HG03280 (cell line): ENCODE measurements around the gene SMYD2.
"Not testable (repeated sequence)": the region's sequence is repeated elsewhere in the genome, so short reads cannot be mapped to it uniquely, and the experiment has no call there.

Experiments used
- ATAC-seq: cut with Tn5 transposase; IDR thresholded peaks from one replicate; pipeline ENCODE4 v1.9.1; 2021; ENCODE audit warnings: mild to moderate bottlenecking, moderate library complexity; ENCODE audit not compliant: unreplicated experiment

SMYD2 gene

DNA sequence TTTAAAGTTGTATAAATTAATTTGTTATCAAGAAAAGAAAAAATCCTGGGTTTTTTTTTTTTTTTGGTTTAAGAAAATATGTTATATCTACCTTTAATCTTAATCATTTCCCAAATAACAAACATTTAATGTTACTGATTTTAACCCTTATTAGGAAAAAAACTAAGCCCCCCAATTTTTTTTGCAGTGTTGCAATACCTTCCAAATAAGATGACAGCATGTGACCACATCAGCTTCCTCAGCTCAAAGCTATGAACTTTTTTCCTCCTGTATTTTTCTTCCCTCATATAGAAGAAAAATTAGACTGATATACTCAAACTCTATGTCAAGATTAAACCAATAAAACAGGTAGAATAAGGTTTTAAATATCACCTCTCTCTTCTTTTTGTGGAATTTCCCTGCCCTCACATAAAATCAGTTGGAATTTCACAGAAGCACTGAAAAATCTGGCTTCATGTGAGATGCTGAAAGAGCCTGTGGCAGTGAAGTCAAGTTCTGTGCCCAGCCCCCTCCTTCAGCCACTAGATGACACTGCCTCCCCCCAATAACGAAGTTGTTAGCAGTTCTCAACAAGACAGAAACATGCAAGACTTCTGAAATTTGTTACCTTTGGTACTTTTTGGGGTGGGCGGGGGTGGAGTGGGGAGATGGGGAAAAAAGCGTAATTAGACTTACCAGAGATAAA is 9.6 kb upstream of the SMYD2 start:
- ATAC-seq = no peak

DNA sequence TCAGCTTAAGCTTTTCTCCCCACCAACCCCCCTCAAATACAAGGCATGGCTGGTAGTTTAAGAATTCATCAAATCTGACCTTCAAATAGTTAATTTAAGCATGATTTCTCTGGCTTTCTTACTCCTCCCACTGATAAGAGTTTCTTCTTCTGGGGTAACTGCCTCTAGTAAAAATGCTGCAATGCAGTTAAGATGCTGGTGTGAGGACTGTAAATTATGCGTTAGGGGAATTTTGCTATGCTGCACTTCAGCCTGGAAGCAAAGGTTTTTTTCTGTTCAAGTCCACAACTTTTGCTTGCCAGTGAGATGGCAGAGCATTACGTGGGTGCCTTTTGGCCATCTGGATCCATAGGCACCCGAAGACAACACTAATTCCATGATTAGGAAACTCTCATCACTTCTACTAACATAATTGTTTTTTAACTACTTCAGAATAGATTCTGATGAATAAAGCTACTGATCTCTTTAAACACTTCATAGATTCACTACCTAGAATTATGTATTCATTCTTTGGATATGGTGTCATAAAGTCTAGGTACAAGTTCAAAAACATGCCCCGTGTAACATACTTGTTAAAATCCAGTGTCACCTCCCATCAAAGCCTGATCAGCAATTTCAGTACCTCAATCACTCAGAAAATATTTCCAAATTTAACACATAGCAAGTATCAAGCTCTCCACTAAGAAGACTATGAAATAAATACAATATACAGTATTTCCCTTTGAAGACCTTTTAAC is 8.8 kb upstream of the SMYD2 start:
- no peak for ATAC-seq

DNA sequence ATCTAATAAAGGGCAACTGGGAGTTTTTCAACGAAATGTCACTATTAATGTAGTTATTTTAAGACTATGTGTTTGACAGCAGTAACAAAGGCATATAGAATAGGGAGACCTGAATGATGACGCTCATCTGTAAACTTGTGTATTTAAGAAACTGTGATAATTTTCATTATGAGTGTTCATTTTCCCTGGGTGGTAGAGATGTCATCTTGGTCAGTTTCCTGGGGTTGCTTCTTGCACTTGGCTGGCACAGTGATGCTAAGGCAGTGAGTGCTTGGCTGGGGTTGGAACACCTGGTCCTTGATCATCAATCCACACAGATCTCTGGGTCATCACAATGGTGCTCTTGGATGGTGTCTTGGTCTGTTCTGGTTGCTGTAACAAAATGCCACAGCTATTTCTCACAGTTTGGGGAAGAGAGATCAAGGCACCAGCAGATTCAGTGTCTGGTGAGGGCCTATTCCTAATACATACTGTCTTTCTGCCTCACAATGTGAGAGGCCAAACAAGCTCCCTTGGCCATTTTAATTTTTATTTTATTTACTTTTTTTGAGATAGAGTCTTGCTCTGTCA is 7.9 kb upstream of the SMYD2 start:
- ATAC-seq = no peak

DNA sequence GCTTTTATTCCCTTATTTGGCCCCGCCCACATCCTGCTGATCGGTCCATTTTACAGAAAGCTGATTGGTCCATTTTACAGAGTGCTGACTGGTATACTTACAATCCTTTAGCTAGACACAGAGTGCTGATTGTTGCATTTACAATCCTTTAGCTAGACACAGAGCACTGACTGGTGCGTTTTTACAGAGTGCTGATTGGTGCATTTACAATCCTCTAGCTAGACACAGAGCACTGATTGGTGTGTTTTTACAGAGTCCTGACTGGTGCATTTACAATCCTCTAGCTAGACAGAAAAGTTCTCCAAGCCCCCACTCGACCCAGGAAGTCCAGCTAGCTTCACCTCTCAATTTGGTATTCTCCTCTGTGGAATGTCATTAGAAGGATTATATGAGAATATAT is 5.3 kb upstream of the SMYD2 start:
- not testable (repeated sequence) for ATAC-seq

DNA sequence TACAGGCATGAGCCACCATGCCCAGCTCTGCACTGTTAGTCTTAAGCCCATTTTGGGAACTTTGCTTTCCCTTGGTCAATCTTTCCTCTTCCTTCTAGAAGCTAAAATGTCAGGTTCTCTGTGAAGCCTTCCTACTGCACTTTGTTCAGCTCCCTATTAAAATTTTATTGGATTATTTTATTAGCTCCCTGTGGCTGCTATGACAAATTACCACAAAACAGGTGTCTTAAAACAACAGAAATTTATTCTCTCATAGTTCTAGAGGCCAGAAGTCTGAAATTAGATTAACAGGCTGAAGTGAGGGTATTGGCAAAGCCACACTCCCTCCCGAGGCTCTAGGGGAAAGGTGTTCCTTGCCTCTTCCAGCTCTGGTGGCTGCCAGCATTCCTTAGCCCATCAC is 4.2 kb upstream of the SMYD2 start:
- no peak for ATAC-seq

DNA sequence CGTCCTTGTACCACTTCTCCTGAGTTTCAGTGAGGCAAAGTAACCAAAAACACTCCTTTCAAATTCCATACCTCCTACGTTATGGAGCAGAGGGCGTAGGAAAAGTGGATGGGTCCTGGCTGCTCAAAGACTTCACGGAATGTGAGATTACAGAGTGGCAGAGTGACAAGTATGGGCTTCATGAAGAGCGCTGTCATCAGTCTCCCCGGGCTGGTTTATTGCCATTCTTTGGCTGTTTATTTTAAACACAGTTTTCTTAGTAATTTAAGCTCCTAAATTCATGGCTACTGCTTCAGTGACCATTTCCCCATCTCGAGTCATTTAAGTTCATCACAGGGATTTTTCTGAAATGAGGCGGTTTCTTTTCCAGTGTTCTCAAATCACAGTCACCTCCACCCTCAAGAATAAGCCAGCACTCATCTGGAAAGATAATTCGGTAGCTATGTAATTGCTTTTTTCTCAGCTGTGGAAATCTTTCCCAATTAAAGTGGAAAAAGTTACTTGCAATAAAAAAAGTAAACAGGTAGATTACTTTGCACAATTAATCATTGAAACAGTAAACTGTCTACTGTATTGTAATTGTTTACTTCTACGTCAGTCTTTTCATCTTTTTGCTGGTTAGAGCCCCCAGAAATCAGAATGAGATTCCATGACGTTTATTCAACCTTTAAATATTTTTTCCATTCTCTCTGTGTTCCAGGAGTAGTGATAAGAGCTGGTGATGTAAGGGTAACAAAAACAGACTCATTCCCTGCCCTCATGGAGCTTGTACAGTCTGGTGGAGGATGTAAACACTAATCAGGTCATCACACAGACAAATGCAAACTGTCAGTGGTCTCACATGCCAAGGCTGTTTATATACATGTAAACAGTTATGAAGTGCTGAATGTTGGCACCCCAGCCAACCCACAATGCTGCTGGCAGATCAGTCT is 3.0 kb upstream of the SMYD2 start:
- ATAC-seq = no peak

DNA sequence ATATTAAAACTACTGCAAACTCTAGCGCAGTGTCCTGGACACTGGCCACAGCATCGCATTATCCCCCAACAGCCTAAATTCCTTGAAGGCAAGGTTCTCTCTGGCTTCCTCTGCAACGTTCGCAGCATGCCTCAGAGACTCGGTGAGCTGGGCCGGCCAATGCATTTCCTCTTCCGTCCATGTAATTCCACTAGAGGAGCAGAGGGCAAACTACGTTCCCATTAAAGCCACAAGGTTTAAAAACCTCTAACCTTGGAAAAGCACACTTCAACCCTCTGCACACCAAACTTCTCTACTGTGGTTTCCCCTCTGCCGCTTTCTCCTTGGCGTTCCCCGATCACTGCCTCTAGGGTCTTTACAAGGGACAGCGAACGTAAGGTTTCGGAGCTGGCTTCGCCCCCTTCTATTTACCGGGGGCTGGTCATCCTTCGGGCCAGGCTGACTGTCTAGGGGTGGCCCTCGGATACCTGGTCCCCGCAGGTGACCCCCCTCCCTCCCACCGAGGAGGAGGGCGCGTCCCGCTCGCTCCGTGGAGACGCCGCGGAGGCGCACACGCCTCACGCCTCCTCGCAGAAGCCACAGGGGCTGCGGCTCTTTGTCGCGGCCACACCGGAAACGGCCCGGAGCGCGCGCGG is 456 bp upstream of the SMYD2 start:
- peak; percentile 49 for ATAC-seq

DNA sequence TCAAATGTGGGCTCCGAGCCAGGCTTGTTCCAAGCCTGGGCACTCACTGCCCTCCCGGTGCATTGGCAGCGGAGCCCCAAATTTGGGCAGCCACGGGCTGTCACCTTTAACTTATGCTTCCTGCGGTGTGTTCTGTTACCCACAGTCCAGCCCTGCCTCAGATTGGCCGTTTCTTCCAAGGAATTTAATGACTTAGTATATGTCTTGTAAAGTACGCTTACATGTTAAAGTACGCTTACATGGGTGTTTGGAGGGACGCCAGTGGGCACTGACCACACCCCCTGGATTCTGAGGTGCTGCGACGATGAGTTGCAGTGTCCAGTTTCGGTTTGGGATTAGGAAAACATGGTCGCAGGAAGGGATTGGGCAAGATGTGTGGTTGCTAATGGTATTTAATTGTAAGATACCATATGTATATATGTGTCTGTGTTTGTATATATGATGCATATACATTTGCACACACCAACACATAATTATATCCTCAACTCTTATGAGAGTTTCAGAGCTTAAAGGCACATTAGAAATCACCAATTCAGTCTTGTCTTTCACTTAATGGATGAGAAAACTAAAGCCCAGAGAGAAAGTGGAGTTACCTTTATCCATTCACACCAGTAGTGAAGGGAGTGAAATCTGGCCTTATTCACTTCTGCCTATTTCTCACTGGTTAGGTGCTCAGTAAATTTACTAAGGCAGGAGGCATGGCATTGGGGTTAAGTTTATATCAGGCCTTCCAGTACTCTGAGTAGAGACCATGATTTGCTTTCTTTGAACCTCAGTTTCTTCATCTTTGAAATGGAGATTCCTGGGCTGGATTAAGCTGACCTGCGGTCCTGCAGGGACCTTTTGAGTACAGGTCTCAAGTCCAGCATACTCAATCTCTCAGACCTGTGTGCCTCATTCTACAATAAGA is 1.0 kb downstream of the SMYD2 start:
- no peak for ATAC-seq

DNA sequence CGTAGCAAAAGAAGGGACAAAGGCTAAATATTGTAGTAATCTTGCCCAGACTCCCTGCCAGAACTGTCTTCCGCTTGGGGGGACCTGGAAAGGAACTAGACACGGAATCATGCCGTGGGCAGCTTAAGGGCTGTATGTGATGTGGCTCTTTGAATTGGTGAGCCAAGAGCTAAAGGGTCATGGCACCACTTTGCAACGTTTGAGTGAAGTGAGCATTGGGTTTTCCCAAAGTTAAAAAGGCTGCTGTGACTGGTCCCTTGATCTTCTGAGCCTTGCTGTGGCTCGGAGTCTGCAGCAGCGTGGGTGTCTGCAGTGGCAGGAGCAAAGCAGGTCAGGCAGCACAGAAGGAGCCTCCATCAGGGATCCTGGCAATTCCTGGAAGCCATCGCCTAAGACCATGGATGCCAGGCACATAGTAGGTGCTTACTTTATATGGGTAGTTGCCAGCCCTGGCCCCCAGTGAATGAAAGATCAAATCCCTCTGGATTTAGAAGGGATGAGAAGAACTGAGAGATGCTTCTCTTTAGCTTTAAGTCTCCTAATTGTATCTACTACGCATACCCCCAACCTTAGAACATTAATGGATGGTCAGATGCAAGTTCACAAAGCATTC is 1.8 kb downstream of the SMYD2 start:
- ATAC-seq = no peak

DNA sequence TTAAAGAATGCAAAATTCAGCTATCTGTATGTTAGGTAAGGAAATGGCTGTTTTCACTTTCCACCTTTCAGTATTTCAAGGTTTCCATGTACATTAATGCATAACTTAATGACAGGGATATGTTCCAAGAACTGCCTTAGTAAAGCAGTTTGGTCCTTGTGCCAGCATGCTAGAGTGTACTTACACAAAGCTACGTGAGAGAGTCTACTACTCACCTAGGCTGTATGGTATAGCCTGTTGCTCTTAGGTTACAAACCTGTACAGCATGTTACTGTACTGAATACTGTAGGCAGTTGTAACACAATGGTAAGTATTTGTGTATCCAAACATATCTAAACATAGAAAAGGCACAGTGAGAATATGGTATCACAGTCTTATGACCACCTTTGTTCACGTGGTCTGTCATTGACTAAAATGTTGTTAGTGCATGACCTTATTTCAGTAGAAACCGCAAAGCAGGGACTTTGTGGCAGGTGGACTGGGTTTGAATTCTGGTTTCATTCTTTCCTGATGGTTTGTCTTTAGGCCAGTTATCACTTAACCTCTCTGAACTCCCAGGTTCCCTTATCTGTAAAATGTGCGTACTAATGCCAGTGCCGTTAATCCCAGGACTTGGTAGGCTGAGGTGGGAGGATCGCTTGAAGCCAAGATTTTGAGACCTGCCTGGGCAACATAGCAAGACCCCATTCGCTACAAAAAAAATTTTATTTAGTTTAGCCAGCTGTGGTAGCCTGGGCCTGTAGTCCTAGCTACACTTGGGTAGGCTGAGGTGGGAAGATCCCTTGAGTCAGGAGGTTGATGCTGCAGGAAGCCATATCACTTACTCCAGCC is 4.9 kb downstream of the SMYD2 start:
- no peak for ATAC-seq

DNA sequence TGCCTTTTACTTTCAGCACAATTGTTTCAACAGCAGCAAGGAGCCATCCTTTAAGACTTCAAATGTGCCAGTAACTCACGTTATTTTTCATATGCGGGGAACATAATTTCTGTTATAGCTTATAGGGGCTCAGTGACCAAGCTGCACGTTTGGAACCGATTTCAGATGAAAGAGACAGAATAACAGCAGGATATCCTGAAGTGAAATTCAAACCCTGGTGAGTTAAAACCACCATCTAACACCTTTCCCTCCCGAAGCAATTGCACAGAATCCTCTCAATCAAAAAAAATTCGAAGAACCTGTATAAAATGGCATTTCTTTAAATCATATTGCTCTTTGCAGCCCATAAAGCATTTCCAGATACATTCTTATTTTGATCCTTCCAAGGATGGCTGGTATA is 6.9 kb downstream of the SMYD2 start:
- ATAC-seq = no peak

DNA sequence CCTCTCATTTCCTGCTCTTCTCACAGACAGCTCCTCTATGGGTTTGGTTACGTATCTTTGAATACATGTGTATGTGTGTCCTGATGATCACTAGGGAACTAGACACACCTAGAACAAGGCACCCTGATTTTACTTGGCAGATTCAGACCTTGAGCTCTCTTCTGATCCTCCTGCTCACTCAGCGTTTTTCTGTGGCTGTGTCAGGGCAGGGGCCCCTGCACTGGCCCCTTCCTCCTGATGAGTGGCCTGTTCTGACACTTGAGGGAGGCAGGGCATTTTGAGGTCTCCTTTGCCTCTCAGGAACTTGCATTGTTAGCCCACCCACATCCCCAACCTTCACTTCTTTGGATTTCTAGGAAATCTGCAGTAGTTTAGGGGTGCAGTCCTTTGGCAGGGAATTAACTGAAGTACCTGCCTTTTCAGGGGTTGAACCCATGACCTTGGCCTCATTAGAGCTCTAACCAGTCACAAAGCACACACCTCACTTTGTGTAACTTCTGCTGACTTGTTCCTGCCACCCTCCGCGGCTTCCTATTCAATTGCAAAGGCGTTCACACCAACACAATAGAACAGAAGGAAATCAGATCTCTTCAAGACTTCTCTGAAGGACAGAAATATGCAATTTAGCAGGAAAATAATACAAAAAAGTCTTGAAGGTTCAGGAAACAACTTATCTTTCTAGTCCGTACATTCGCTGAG is 8.8 kb downstream of the SMYD2 start:
- ATAC-seq = no peak

DNA sequence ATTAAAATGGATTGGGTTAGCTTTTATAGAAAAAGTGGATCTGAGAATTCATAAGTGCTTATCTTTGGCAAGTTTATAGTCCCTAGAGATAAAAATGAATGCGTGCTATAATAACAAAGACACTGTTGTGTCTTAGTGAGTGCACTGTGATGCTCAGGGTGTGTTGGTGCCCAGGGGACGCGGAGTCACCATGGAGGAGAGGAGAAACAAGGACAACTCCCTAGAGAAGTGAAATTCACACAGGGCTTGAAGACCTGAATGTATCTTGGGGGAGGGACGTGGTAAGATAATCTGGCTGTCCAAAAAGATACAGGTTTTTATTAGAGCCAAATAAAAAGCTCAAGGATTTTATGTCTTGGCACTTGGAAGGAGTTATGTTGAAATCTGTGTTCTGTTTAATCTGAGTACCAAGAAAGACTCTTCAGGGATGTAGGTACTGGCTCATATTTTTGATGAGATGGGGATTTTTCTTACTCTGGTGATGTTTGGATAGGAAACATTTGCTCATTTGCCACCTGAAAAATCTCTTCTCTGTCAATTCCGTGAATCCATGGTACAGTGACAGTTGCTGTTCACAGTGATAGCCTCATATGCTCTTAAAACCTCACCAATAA is 9.6 kb downstream of the SMYD2 start:
- no peak for ATAC-seq

DNA sequence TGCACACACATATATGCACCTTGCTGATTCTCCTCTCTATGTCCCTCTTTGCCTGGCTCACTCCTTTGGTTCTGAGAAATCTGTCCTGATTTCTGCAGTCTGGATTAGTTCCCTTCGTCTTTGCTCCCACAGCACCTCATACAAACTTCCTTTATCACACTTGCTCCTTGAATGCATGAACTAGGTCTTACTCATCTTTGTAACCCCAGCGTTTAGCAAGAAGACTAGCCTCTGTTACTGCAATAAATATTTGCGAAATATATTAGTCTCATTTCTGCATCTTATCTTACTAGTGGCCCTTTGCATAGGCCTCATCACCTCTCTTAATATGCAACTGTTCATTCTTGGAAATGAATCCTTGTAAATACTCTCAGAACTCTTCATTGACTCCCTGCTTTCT is 11.4 kb downstream of the SMYD2 start:
- ATAC-seq = no peak

DNA sequence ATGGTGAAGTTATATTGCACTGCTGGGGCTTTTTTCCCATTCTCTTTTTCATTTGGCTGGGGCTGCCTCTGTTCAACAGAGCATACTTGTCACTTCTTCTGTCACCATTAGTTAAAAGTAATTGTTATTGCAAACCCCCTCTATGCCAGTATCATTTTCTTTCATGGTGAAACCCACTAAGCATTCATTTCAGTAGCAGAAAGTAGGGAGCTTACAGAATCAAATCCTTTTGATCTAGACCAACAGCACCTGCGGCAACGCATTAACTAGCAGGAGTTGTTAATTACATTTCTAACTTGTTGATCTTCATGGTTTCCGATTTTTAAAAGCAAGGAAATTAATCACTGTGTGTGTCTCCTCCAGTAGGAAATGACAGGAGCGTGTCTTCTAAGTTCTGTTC is 15.0 kb downstream of the SMYD2 start:
- no peak for ATAC-seq

DNA sequence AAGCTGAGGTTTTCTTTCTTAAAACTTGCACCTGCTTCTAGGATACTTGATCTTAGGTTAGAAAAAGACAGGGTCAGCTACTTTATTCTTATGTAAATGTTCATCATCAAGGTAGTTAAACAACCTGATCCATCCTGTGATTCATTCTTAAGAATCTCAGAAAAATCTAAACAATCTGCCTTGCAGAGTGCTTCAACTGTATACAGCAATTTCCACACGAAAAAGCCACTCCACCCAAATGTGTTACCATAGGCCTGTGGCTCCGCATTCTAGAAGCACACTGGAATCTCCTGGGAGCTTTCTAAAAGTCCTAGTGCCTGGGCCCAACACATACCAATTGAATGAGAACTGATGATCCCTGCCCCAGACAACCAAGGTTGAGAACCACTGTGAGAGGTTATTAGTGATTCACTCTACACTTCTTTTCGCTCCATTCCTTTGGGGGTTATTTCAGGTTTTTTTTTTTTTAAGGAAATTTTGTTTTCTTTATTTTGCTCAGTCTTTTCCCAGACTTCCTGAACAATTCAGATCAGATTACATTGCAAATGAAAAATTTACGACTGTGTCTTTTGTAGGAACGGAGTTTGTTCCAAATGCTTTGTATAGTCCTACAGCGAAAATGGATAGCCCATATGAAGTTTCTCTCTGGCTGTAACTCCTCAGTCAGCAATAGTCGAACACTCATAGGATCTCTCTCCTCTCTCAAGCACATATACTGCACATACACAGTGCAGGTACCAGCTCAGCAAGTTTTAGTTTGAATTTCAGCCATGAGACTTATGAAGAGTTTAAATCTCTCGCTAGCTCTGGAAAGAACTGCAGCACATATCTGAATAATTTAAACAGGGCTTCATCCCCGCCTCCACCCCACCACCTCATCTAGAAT is 16.1 kb downstream of the SMYD2 start:
- ATAC-seq = no peak
